CD4-positive, alpha-beta T cell treated with Interleukin-12 subunit alpha and Interleukin-12 subunit beta, for 1 hour (primary cell): ENCODE measurements around the gene ALKBH8.
"Not testable (repeated sequence)": the region's sequence is repeated elsewhere in the genome, so short reads cannot be mapped to it uniquely, and the experiment has no call there.

Source experiments
- DNase-seq: peaks from one replicate; pipeline ENCODE4 v3.0.0-alpha.2; 2020

The ALKBH8 gene

DNA sequence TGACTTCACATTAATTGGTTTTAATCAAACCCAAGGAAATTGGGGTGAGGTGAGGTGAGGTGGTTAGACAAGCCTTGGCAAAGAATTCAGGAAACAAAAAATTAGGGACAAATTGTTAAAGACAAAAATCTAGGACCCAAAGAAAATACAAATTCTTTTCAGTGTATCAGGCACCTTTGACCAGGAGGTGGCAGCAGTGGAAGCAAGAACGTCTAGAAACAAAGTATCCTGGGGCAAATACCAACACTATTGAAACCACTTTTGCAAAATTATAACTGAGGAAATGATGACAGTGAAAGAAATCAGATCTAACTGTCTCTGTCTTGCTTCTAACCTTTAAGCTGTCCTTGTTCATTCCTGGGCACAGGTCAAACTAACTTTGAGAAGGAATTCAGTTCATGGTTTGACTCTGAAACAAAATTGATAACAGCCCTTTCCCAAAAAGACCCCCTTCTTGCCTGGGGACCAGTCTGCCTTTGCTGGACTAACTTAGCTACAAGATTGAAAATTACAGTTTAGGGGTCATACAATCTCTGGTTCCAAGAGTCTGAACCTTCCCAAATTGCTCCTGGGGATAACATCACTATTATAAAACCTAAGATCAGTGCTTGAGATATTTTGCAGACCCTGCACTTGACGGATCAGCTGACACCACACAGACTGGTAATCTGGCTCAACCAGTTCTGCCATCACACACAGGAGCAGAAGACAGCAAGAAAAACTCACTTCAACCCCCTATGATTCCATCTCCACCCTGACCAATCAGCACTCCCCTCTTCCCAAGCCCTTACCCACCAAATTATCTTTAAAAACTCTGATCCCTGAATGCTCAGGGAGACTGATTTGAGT lies 11.2 kb upstream of the ALKBH8 start:
- peak; percentile 50 for DNase-seq

DNA sequence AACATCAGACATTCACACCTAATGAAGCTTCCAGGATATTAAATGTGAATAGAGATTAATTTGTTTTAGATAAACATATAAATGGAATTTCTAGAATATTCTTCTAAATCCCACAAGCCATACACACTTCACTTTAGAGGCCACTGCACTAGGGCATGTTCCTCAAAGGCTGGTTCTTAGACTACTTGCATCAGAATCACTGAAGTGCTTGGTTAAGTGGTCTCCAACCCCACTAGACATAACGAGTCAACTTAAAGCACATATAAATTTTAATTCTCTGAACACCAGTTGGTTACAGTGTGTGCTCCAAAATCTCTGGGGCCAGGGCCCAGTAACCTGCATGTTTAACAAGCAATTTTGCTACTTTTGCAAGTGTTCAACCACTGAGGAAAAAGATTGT lies 7.9 kb upstream of the ALKBH8 start:
- no peak for DNase-seq

DNA sequence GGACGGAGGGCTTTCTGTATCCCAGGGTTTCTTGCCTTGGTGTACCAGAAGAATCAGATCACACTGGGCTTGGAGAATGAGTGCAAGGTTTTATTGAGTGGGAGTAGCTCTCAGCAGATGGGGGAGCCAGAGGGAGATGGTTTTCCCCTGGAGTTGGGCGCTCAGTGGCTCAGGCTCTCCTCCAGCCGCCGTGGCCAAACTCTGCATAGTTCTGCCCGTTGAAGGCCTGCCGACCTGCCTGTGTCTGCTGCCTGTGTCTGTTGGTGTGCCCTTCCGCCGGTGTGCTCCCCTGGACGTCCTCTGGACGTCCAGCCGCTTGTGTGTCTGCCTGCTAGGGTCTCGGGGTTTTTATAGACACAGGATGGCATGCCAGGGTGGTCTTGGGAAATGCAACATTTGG lies 4.5 kb upstream of the ALKBH8 start:
- no peak for DNase-seq

DNA sequence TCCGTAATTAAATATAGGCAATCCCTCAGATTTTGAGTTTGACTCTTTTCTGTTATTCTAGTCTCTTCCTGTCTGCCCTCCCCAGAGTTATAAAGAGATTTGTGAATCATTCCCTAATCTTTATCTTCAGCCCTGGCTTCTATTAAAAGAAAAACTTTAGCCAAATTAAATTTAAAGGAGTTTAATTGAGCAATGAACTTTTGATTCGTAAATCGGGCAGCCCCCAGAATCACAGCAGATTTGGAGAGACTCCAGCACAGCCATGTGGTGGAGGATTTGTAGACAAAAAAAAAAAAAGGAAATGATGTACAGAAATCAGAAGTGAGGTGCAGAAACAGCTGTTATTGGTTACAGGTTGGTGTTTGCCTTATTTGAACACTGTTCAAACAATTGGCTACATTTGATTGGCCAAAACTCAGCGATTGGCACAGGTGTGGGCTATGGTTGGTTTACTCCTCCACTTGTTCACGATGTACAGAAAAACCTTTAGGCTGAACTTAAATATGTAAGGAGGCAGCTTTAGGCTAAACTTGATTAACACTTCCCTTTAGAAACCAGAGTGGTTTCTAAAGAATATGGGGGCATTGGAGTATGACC lies 2.3 kb upstream of the ALKBH8 start:
- DNase-seq, result no peak

GRCh38 chr11:107566569-107566968 lies 1.0 kb upstream of the ALKBH8 start:
- DNase-seq, result no peak

DNA sequence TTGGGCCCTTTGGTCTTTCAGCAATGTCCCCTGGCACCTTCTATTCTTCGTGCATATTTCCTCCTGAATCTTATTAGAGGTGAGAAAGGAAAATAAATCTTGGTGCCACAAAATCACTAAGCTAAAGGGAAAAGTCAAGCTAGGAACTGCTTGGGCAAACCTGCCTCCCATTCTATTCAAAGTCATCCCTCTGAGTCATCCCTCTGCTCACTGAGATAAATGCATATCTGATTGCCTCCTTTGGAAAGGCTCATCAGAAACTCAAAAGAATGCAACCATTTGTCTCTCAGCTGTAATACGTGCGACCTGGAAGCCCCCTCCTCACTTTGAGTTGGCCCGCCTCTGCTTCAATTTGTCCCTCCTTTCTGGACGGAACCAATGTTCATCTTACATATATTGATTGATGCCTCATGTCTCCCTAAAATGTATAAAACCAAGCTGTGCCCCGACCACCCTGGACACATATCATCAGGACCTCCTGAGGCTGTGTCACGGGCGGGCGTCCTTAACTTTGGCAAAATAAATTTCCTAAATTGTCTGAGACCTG lies 493 bp upstream of the ALKBH8 start:
- DNase-seq, result not testable (repeated sequence)

- no peak for DNase-seq
These were observed 687 bp downstream of the ALKBH8 start for GRCh38 chr11:107564877-107565218.

DNA sequence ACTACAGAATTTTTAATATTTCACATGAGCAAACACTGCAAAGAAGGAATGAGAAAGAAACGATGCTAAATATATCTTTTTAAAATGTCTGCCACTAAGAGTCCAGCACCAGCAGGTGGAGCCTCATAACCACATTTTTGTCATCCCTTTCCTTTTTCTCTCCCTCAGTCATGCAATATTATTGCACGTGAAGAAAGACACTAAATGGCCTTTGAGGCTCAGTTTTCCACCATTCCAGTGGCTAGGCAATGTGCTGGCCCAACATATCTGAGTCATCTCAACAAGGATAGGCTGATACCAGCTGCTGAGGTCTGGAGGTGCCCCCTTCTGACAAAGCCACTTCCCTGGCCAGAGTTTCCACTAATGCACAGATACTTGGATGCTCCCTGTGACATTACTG lies 1.8 kb downstream of the ALKBH8 start:
- peak; percentile 54 for DNase-seq

- DNase-seq, result no peak
These were observed 2.8 kb downstream of the ALKBH8 start for GRCh38 chr11:107562647-107563208.

GRCh38 chr11:107561688-107562087 lies 3.8 kb downstream of the ALKBH8 start:
- no peak for DNase-seq

GRCh38 chr11:107550304-107550703 lies 15.2 kb downstream of the ALKBH8 start:
- DNase-seq, result no peak

DNA sequence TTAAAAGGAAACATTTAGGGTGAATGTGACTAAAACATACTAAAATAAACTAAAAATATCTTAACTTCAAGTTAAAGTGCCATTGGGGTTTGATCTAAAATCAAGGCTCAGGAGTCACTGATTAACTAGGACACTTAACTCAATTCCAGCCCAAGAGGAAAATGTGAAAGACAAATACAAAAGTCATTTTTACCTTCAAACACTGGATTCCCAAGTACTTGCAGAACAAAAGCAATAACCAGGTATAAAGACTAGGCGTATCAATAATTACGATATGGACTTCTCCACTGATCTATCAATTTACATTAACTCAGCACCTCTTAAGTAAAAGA lies 15.6 kb downstream of the ALKBH8 start:
- DNase-seq, result no peak

GRCh38 chr11:107549253-107549953 lies 16.1 kb downstream of the ALKBH8 start:
- peak; percentile 54 for DNase-seq

- DNase-seq, result no peak
These were observed 17.6 kb downstream of the ALKBH8 start for GRCh38 chr11:107547961-107548360.

DNA sequence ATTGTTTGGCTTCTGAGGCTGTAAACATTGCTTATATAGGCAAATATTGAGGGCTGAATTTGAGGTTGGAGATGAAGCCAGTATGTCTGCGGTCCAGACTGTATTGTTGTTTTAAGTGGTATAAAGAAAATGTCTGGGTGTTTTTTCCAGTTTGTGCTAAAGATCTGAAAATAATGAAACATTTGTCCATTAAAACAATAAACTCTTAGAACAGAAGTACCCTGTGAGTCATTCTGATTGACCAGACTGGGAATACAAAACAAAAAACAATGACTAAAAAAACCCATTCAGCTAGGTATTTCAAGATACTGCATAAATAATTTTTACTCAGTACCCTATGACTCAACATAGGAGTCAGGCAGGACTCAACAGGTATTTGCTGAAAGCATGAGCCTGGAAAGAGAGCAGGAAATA lies 20.4 kb downstream of the ALKBH8 start:
- no peak for DNase-seq

- DNase-seq, result no peak
These were observed 26.7 kb downstream of the ALKBH8 start for GRCh38 chr11:107538821-107539220.

DNA sequence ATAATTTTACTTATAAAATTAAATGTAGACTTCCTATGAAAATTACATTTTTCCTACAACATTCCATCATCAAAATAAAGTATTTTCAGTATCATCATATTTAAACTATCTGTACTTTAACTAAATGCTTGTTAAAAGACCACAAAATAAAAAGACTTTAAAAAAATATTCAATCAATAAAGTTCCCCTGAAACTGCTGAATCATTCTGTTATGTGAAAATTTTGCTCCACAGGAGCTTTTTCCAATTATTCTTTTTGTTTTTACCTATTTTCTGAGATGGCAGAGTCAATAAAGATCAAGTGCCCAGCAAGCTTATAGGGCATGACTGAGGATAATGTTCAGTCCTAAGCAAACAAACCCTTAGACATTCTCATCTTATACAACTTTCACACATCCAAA lies 27.3 kb downstream of the ALKBH8 start:
- DNase-seq, result no peak

DNA sequence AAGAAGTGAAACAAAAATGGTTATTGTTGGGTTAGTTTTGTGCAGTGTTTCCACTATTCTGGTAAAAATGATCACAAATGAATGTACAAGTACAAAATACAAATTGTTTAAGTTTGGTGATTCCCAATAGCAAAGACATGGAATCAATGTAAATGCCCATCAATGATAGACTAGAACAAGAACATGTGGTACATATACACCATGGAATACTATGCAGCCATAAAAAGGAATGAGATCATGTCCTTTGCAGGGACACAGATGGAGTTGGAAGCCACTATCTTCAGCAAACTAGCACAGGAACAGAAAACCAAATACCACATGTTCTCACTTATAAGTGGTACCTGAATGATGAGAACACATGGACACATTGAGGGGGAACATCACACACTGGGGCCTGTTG lies 28.4 kb downstream of the ALKBH8 start:
- DNase-seq, result not testable (repeated sequence)

- DNase-seq, result no peak
These were observed 39.3 kb downstream of the ALKBH8 start for GRCh38 chr11:107526197-107526596.

- DNase-seq, result no peak
These were observed 56.7 kb downstream of the ALKBH8 start for GRCh38 chr11:107508858-107509244.

- no peak for DNase-seq
These were observed 57.2 kb downstream of the ALKBH8 start for GRCh38 chr11:107508201-107508857.

GRCh38 chr11:107505647-107506225 lies 59.8 kb downstream of the ALKBH8 start:
- no peak for DNase-seq

GRCh38 chr11:107504981-107505380 lies 60.6 kb downstream of the ALKBH8 start:
- DNase-seq, result no peak
